ENCODE measurements around the gene RHOB. TPM values are rescaled to one million over a fixed set of nuclear protein-coding genes. Genes with fewer than 3 reads are reported as not detected.

Gene RHOB
- total RNA-seq, 2 donors from 2014 or later, result 805 to 1,722 TPM

GRCh38 chr2:20427931-20428526 lies 18.8 kb upstream of the RHOB start:
- H3K36me3 ChIP-seq, result no peaks in the 10 kb centered on the region
- no peak for ATAC-seq (ENCODE audit: insufficient number of reproducible peaks, low FRiP score, low read depth)
- H3K27ac ChIP-seq, result no peak overlapping the region
- no peaks in the 10 kb centered on the region for H3K27me3 ChIP-seq (replicated peaks; ENCODE audit: insufficient read depth)
- TF ChIP-seq CTCF (IDR thresholded peaks at IDR 0.05), result no peak
- H3K4me3 ChIP-seq, result no peak overlapping the region
- H3K9me3 ChIP-seq, result no peaks in the 10 kb centered on the region
- no peak for DNase-seq (ENCODE audit: low spot score)
- peaks cover 4% of the 10 kb centered on the region in 2 donors for H3K4me1 ChIP-seq (ENCODE audit: control insufficient read depth in 1 of 2, low read depth in 2 of 2)

- Histone ChIP-seq H3K9me3 (no peaks in the 10 kb centered on the region), H3K4me1 (ENCODE audit: control insufficient read depth in 1 of 2, low read depth in 2 of 2) (peaks cover 0 to 3% of the 10 kb centered on the region in 2 donors), H3K27ac (no peak overlapping the region), H3K27me3 (replicated peaks; ENCODE audit: insufficient read depth) (no peaks in the 10 kb centered on the region), H3K4me3 (no peak overlapping the region), H3K36me3 (no peaks in the 10 kb centered on the region)
- DNase-seq (ENCODE audit: low spot score) (no peak), ATAC-seq (ENCODE audit: insufficient number of reproducible peaks, low FRiP score, low read depth) (no peak)
- no peak for TF ChIP-seq CTCF (IDR thresholded peaks at IDR 0.05)
These were observed 18.0 kb upstream of the RHOB start for GRCh38 chr2:20428717-20429490.

- H3K4me3 ChIP-seq, result no peak overlapping the region
- DNase-seq (ENCODE audit: low spot score), result no peak
These were observed 17.3 kb upstream of the RHOB start for GRCh38 chr2:20429528-20429927.

GRCh38 chr2:20430035-20430434 lies 16.8 kb upstream of the RHOB start:
- DNase-seq (ENCODE audit: low spot score) (no peak), ATAC-seq (ENCODE audit: insufficient number of reproducible peaks, low FRiP score, low read depth) (no peak)
- TF ChIP-seq CTCF (IDR thresholded peaks at IDR 0.05), result no peak
- H3K27ac ChIP-seq, result peak overlapping the region in 1 of 2 donors; percentile 54
- H3K9me3 ChIP-seq, result no peaks in the 10 kb centered on the region
- no peaks in the 10 kb centered on the region for H3K36me3 ChIP-seq
- H3K27me3 ChIP-seq (replicated peaks; ENCODE audit: insufficient read depth), result no peaks in the 10 kb centered on the region
- no peaks in the 10 kb centered on the region for H3K4me1 ChIP-seq (ENCODE audit: control insufficient read depth in 1 of 2, low read depth in 2 of 2)
- no peak overlapping the region for H3K4me3 ChIP-seq

More at GRCh38 chr2:20429528-20429927, 17.3 kb upstream of the RHOB start:
- H3K4me1 ChIP-seq (ENCODE audit: control insufficient read depth in 1 of 2, low read depth in 2 of 2), result peaks cover 0 to 2% of the 10 kb centered on the region in 2 donors
- H3K36me3 ChIP-seq, result no peaks in the 10 kb centered on the region
- no peaks in the 10 kb centered on the region for H3K27me3 ChIP-seq (replicated peaks; ENCODE audit: insufficient read depth)
- no peaks in the 10 kb centered on the region for H3K9me3 ChIP-seq
- no peak for ATAC-seq (ENCODE audit: insufficient number of reproducible peaks, low FRiP score, low read depth)
- no peak for TF ChIP-seq CTCF (IDR thresholded peaks at IDR 0.05)
- no peak overlapping the region for H3K27ac ChIP-seq

GRCh38 chr2:20430461-20431300 lies 16.2 kb upstream of the RHOB start:
- Histone ChIP-seq H3K9me3 (no peaks in the 10 kb centered on the region), H3K4me3 (no peak overlapping the region), H3K27ac (peak overlapping the region in 1 of 2 donors; percentile 54), H3K4me1 (ENCODE audit: control insufficient read depth in 1 of 2, low read depth in 2 of 2) (no peaks in the 10 kb centered on the region), H3K27me3 (replicated peaks; ENCODE audit: insufficient read depth) (no peaks in the 10 kb centered on the region), H3K36me3 (no peaks in the 10 kb centered on the region)
- DNase-seq (ENCODE audit: low spot score), result no peak
- no peak for ATAC-seq (ENCODE audit: insufficient number of reproducible peaks, low FRiP score, low read depth)
- no peak for TF ChIP-seq CTCF (IDR thresholded peaks at IDR 0.05)

Measured in thoracic aorta (tissue), 2 donors.